ENCODE measurements around the gene PI16. TPM values are rescaled to one million over a fixed set of nuclear protein-coding genes. Genes with fewer than 3 reads are reported as not detected.

The PI16 gene
- polyA plus RNA-seq, 1 donor from 2014 or later = not detected

- Histone ChIP-seq H3K9ac (ENCODE audit: low read length) (no peak overlapping the region), H3K4me3 (ENCODE audit: low read length) (no peak overlapping the region), H3K36me3 (ENCODE audit: insufficient read depth, low read length) (no peaks in the 10 kb centered on the region), H4K20me1 (ENCODE audit: insufficient read depth) (no peaks in the 10 kb centered on the region), H3F3A (ENCODE audit: insufficient read depth, low read length, poor library complexity, severe bottlenecking) (no peaks in the 10 kb centered on the region), H3K27ac (ENCODE audit: low read length) (no peak overlapping the region), H3K9me3 (ENCODE audit: low read length) (no peaks in the 10 kb centered on the region), H3K79me2 (replicated peaks; ENCODE audit: insufficient read depth, low read length) (no peaks in the 10 kb centered on the region), H3K9me2 (ENCODE audit: insufficient read depth, low read length) (no peaks in the 10 kb centered on the region), H3K27me3 (ENCODE audit: insufficient read depth, low read depth, low read length) (no peaks in the 10 kb centered on the region), H3K4me2 (ENCODE audit: low read length) (no peak overlapping the region), H2AFZ (ENCODE audit: low read depth, low read length) (no peak overlapping the region)
- no peak for TF ChIP-seq POLR2AphosphoS5 (IDR thresholded peaks at IDR 0.05)
- TF ChIP-seq, protein P1, sequence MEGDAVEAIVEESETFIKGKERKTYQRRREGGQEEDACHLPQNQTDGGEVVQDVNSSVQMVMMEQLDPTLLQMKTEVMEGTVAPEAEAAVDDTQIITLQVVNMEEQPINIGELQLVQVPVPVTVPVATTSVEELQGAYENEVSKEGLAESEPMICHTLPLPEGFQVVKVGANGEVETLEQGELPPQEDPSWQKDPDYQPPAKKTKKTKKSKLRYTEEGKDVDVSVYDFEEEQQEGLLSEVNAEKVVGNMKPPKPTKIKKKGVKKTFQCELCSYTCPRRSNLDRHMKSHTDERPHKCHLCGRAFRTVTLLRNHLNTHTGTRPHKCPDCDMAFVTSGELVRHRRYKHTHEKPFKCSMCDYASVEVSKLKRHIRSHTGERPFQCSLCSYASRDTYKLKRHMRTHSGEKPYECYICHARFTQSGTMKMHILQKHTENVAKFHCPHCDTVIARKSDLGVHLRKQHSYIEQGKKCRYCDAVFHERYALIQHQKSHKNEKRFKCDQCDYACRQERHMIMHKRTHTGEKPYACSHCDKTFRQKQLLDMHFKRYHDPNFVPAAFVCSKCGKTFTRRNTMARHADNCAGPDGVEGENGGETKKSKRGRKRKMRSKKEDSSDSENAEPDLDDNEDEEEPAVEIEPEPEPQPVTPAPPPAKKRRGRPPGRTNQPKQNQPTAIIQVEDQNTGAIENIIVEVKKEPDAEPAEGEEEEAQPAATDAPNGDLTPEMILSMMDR (IDR thresholded peaks at IDR 0.05; ENCODE audit: poor library complexity, severe bottlenecking) = no peak
- TF ChIP-seq RAD21 (conservative IDR thresholded peaks at IDR 0.05) = no peak
- TF ChIP-seq SMC3 (conservative IDR thresholded peaks at IDR 0.05; ENCODE audit: poor library complexity) = no peak
- no peak for TF ChIP-seq TAF1 (IDR thresholded peaks at IDR 0.05; ENCODE audit: low read depth)
- no peak for TF ChIP-seq EZH2 (IDR thresholded peaks at IDR 0.05; ENCODE audit: borderline replicate concordance, insufficient read depth, low read length, poor library complexity, severe bottlenecking)
- no peak for TF ChIP-seq MXI1 (conservative IDR thresholded peaks at IDR 0.05; ENCODE audit: poor library complexity, severe bottlenecking)
- no peak for TF ChIP-seq EP300 (conservative IDR thresholded peaks at IDR 0.05; ENCODE audit: poor library complexity, severe bottlenecking)
- TF ChIP-seq REST (IDR thresholded peaks at IDR 0.05; ENCODE audit: borderline replicate concordance) = no peak
These were observed 45.2 kb downstream of the PI16 start for GRCh38 chr6:36999751-37000125.

- no peaks in the 10 kb centered on the region for H4K20me1 ChIP-seq (ENCODE audit: insufficient read depth)
- no peak overlapping the region for H3K9ac ChIP-seq (ENCODE audit: low read length)
- no peaks in the 10 kb centered on the region for H3K36me3 ChIP-seq (ENCODE audit: insufficient read depth, low read length)
- no peaks in the 10 kb centered on the region for H3F3A ChIP-seq (ENCODE audit: insufficient read depth, low read length, poor library complexity, severe bottlenecking)
- H3K4me3 ChIP-seq (ENCODE audit: low read length) = no peak overlapping the region
- H2AFZ ChIP-seq (ENCODE audit: low read depth, low read length) = no peak overlapping the region
- no peaks in the 10 kb centered on the region for H3K9me3 ChIP-seq (ENCODE audit: low read length)
- H3K79me2 ChIP-seq (replicated peaks; ENCODE audit: insufficient read depth, low read length) = no peaks in the 10 kb centered on the region
- TF ChIP-seq EP300 (conservative IDR thresholded peaks at IDR 0.05; ENCODE audit: poor library complexity, severe bottlenecking) = no peak
- no peak for TF ChIP-seq REST (IDR thresholded peaks at IDR 0.05; ENCODE audit: borderline replicate concordance)
- TF ChIP-seq RAD21 (conservative IDR thresholded peaks at IDR 0.05) = no peak
- TF ChIP-seq TAF1 (IDR thresholded peaks at IDR 0.05; ENCODE audit: low read depth) = no peak
- no peak overlapping the region for H3K4me2 ChIP-seq (ENCODE audit: low read length)
- H3K27me3 ChIP-seq (ENCODE audit: insufficient read depth, low read depth, low read length) = no peaks in the 10 kb centered on the region
- H3K27ac ChIP-seq (ENCODE audit: low read length) = no peak overlapping the region
- H3K9me2 ChIP-seq (ENCODE audit: insufficient read depth, low read length) = no peaks in the 10 kb centered on the region
These were observed 49.8 kb downstream of the PI16 start for GRCh38 chr6:37004044-37004980.

Data from neural cell (in vitro differentiated cells).